Endothelial cell (in vitro differentiated cells): ENCODE measurements around the gene STARD8. TPM values are rescaled to one million over a fixed set of nuclear protein-coding genes. Genes with fewer than 3 reads are reported as not detected.

Experiments
- DNase-seq: peaks from one replicate; pipeline ENCODE4 v3.0.0; 2021; ENCODE audit warnings: low spot score
- H3K27ac Mint-ChIP-seq: one replicate; pipeline ENCODE4 v1.8.0; 2021; ENCODE audit warnings: mixed read lengths, inconsistent platforms; ENCODE audit not compliant: unreplicated experiment
- H3K27me3 Mint-ChIP-seq: one replicate; pipeline ENCODE4 v1.8.0; 2021; ENCODE audit warnings: mild to moderate bottlenecking, moderate library complexity, mixed read lengths, inconsistent platforms; ENCODE audit not compliant: unreplicated experiment
- H3K36me3 Mint-ChIP-seq: one replicate; pipeline ENCODE4 v1.8.0; 2021; ENCODE audit warnings: mild to moderate bottlenecking, low read depth, mixed read lengths, inconsistent platforms; ENCODE audit not compliant: unreplicated experiment
- H3K4me1 Mint-ChIP-seq: one replicate; pipeline ENCODE4 v1.8.0; 2021; ENCODE audit warnings: mild to moderate bottlenecking, mixed read lengths, inconsistent platforms; ENCODE audit not compliant: unreplicated experiment
- H3K4me3 Mint-ChIP-seq: one replicate; pipeline ENCODE4 v1.8.0; 2021; ENCODE audit warnings: mild to moderate bottlenecking, mixed read lengths, inconsistent platforms; ENCODE audit not compliant: unreplicated experiment
- H3K9me3 Mint-ChIP-seq: one replicate; pipeline ENCODE4 v1.8.0; 2021; ENCODE audit warnings: mixed read lengths, inconsistent platforms; ENCODE audit not compliant: unreplicated experiment
- CTCF ChIP-seq: fragments of 200-600 bp; sonication (generic); IDR thresholded peaks from one replicate; pipeline ENCODE4 v1.5.0; 2021; ENCODE audit warnings: antibody characterized with exemption; ENCODE audit not compliant: unreplicated experiment
- total RNA-seq: library from RNA; stranded (reverse); fragmentation: NEBNext Ultra II Directional; extraction: Animal tissue kit (Norgen Biotek cat#: 25700); gene quantifications from one replicate; pipeline ENCODE4 v1.2.1, GENCODE V29; 2021; ENCODE audit not compliant: unreplicated experiment

The STARD8 gene
- total RNA-seq, 1 donor from 2014 or later: 82.7 TPM

- Mint-ChIP-seq H3K4me3 (no peak overlapping the region), H3K27ac (no peak overlapping the region), H3K9me3 (no peaks in the 10 kb centered on the region), H3K27me3 (peaks cover 1% of the 10 kb centered on the region), H3K4me1 (no peaks in the 10 kb centered on the region), H3K36me3 (no peaks in the 10 kb centered on the region)
- TF ChIP-seq CTCF: no peak
- DNase-seq: no peak
Measured at GRCh38 chrX:68751372-68751771, 103.9 kb downstream of the STARD8 start.

GRCh38 chrX:68753218-68753617 lies 105.8 kb downstream of the STARD8 start:
- no peak for TF ChIP-seq CTCF

GRCh38 chrX:68754406-68754805 lies 106.9 kb downstream of the STARD8 start:
- no peak overlapping the region for H3K4me3 Mint-ChIP-seq
- no peak for TF ChIP-seq CTCF
- no peaks in the 10 kb centered on the region for H3K36me3 Mint-ChIP-seq
- no peaks in the 10 kb centered on the region for H3K9me3 Mint-ChIP-seq
- DNase-seq: no peak
- no peaks in the 10 kb centered on the region for H3K4me1 Mint-ChIP-seq
- H3K27ac Mint-ChIP-seq: no peak overlapping the region
- H3K27me3 Mint-ChIP-seq: peaks cover 1% of the 10 kb centered on the region

More at GRCh38 chrX:68753218-68753617, 105.8 kb downstream of the STARD8 start:
- H3K9me3 Mint-ChIP-seq: no peaks in the 10 kb centered on the region
- no peaks in the 10 kb centered on the region for H3K4me1 Mint-ChIP-seq
- no peak overlapping the region for H3K4me3 Mint-ChIP-seq
- H3K36me3 Mint-ChIP-seq: no peaks in the 10 kb centered on the region
- H3K27ac Mint-ChIP-seq: no peak overlapping the region
- DNase-seq: no peak
- peaks cover 1% of the 10 kb centered on the region for H3K27me3 Mint-ChIP-seq

- no peaks in the 10 kb centered on the region for H3K4me1 Mint-ChIP-seq
- no peak for DNase-seq
- no peak for TF ChIP-seq CTCF
- no peaks in the 10 kb centered on the region for H3K9me3 Mint-ChIP-seq
- H3K27ac Mint-ChIP-seq: no peak overlapping the region
- H3K36me3 Mint-ChIP-seq: no peaks in the 10 kb centered on the region
- H3K27me3 Mint-ChIP-seq: peaks cover 1% of the 10 kb centered on the region
- no peak overlapping the region for H3K4me3 Mint-ChIP-seq
Measured at GRCh38 chrX:68755616-68756125, 108.2 kb downstream of the STARD8 start.

GRCh38 chrX:68757331-68757730 lies 109.9 kb downstream of the STARD8 start:
- Mint-ChIP-seq H3K4me1 (peaks cover 10% of the 10 kb centered on the region), H3K27ac (no peak overlapping the region), H3K9me3 (no peaks in the 10 kb centered on the region), H3K27me3 (peaks cover 1% of the 10 kb centered on the region), H3K4me3 (no peak overlapping the region), H3K36me3 (no peaks in the 10 kb centered on the region)
- no peak for TF ChIP-seq CTCF
- no peak for DNase-seq
